Parathyroid adenoma (tissue), 2 donors: ENCODE data around the gene SDK2.

Experiments
- H2AFZ ChIP-seq: fragments of 300-600 bp; sonication (generic); one replicate; pipeline ENCODE4 v1.7.0; 2017; ENCODE audit warnings: antibody characterized with exemption, mild to moderate bottlenecking
- H3K27ac ChIP-seq: fragments of 300-600 bp; sonication (generic); one replicate; pipeline ENCODE4 v1.7.0; 2017
- H3K27me3 ChIP-seq: fragments of 300-600 bp; sonication (generic); one replicate; pipeline ENCODE4 v1.7.0; 2017; ENCODE audit warnings: low read length; ENCODE audit not compliant: control insufficient read depth, insufficient read depth
- H3K36me3 ChIP-seq: fragments of 300-600 bp; sonication (generic); one replicate; pipeline ENCODE4 v1.7.0; 2017; ENCODE audit warnings: low read length; ENCODE audit not compliant: control insufficient read depth, insufficient read depth
- H3K4me1 ChIP-seq: fragments of 300-600 bp; sonication (generic); one replicate; pipeline ENCODE4 v1.7.0; 2017; ENCODE audit warnings: control low read depth
- H3K4me2 ChIP-seq: fragments of 300-600 bp; sonication (generic); one replicate; pipeline ENCODE4 v1.7.0; 2017; ENCODE audit warnings: low read length
- H3K4me3 ChIP-seq: fragments of 300-600 bp; sonication (generic); one replicate; pipeline ENCODE4 v1.7.0; 2017; ENCODE audit warnings: low read depth, low read length
- H3K79me2 ChIP-seq: fragments of 300-600 bp; sonication (generic); one replicate; pipeline ENCODE4 v1.7.0; 2017; ENCODE audit warnings: control low read depth
- H3K9ac ChIP-seq: fragments of 300-600 bp; sonication (generic); one replicate; pipeline ENCODE4 v1.7.0; 2017; ENCODE audit warnings: mild to moderate bottlenecking
- H3K9me3 ChIP-seq: fragments of 300-600 bp; sonication (generic); one replicate; pipeline ENCODE4 v1.7.0; 2017; ENCODE audit warnings: low read length; ENCODE audit not compliant: control insufficient read depth
- TF ChIP-seq, protein P1 (sequence below): fragments of 300-600 bp; sonication (generic); IDR thresholded peaks from one replicate; pipeline ENCODE4 v1.7.0; 2017; ENCODE audit warnings: antibody characterized with exemption, mild to moderate bottlenecking
- donor health status: primary hyperparathyroidism.

The SDK2 gene

DNA sequence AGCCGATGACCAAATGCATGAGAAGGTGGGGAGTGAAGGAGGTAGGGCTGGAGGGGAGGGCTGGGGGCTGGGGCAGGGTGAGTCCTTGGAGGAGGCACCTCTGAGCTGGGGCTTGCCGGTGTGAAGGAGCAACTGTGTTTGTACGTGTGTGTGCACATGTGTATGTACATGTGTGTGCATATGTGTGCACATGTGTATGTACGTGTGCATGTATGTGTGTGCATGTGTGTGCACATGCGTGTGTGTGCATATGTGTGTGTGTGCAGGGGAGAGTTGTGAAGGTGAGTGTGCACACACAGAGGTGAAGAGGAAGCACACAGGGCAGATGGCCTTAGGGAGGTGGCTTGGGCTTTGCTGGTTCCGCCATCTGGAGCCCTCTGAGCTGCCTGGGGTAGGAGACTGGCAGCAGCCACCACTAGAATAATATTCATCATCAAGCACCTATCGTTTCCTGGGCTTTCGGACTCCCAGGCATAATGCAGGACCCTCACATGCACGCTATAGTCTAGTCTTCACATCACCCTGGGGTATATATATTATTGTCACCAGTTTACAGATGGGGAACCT, 211.5 kb downstream of the SDK2 start:
- H3K27ac ChIP-seq, result no peak overlapping the region
- no peak overlapping the region for H3K9ac ChIP-seq
- no peaks in the 10 kb centered on the region for H3K27me3 ChIP-seq
- no peak overlapping the region for H3K4me3 ChIP-seq
- H3K4me2 ChIP-seq, result no peak overlapping the region
- H3K4me1 ChIP-seq, result no peaks in the 10 kb centered on the region
- no peaks in the 10 kb centered on the region for H3K9me3 ChIP-seq
- H3K79me2 ChIP-seq, result no peaks in the 10 kb centered on the region
- H3K36me3 ChIP-seq, result no peaks in the 10 kb centered on the region
- no peak overlapping the region for H2AFZ ChIP-seq
- TF ChIP-seq, protein P1, sequence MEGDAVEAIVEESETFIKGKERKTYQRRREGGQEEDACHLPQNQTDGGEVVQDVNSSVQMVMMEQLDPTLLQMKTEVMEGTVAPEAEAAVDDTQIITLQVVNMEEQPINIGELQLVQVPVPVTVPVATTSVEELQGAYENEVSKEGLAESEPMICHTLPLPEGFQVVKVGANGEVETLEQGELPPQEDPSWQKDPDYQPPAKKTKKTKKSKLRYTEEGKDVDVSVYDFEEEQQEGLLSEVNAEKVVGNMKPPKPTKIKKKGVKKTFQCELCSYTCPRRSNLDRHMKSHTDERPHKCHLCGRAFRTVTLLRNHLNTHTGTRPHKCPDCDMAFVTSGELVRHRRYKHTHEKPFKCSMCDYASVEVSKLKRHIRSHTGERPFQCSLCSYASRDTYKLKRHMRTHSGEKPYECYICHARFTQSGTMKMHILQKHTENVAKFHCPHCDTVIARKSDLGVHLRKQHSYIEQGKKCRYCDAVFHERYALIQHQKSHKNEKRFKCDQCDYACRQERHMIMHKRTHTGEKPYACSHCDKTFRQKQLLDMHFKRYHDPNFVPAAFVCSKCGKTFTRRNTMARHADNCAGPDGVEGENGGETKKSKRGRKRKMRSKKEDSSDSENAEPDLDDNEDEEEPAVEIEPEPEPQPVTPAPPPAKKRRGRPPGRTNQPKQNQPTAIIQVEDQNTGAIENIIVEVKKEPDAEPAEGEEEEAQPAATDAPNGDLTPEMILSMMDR, result no peak

DNA sequence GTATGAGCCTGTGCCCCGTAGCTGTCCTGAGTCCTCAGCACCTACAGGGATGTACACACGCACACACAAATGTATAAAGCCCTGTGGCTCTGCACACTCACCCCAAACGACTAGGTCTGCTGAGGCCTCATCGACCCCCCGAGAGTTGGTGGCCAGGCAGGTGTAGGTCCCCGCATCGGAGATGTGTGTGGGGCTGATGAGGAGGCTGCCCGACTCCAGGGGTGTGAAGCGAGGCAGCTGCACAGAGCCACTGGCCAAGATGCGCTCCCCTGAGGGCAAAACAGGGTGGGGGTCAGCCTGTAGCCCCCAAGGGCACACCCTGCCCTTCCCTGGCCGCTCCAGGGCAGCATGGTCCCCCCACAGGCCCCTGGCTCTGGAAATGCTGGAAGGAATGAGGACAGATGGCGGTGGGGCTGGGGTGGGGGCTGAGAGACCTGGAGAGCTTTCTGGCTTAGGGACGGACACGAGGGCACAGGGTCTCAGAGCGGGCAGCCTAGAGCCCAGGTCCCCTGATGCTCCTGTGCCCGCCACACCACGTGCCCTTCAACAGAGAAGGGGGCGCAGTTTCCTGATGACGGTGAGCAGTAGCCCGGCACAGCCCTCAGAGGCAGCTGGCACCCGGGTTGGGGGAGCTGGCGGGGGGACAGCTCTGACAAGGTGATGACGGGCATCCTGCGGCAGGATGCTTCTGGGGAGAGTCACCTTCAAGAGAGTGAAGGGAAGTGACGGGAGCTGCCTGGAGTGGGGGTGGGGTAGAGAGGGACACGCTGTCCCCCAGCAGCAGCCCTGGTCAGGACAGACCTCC, 212.6 kb downstream of the SDK2 start:
- Histone ChIP-seq H3K4me3 (no peak overlapping the region), H3K27me3 (no peaks in the 10 kb centered on the region), H3K79me2 (no peaks in the 10 kb centered on the region), H3K9ac (no peak overlapping the region), H3K36me3 (no peaks in the 10 kb centered on the region), H3K27ac (no peak overlapping the region), H3K4me1 (no peaks in the 10 kb centered on the region), H2AFZ (no peak overlapping the region), H3K4me2 (no peak overlapping the region), H3K9me3 (no peaks in the 10 kb centered on the region)
- TF ChIP-seq, protein P1, result no peak

DNA sequence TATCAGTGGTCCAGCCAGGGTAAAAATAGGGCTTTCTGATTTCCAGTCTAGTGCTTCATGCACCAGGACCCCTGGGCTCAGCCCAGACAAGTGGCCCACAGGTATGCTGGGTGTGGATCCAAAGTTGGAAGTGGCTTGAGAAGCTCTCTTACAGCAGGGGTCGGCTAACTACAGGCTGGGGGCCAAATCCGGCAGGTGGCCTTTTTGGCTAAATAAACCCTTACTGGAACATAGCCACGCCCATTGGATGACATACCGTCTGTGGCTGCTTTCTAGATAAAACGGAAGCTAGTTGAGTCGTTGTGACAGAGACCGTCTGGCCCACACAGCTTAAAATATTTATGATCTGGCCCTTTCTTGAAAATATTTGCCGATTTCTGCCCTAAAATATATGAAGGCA, 213.4 kb downstream of the SDK2 start:
- Histone ChIP-seq H3K27ac (no peak overlapping the region), H3K9me3 (no peaks in the 10 kb centered on the region), H3K9ac (no peak overlapping the region), H3K4me2 (no peak overlapping the region), H3K36me3 (no peaks in the 10 kb centered on the region), H3K4me3 (no peak overlapping the region), H3K79me2 (no peaks in the 10 kb centered on the region), H3K27me3 (no peaks in the 10 kb centered on the region), H2AFZ (no peak overlapping the region), H3K4me1 (no peaks in the 10 kb centered on the region)
- TF ChIP-seq, protein P1, result no peak

- no peak overlapping the region for H3K4me2 ChIP-seq
- no peak overlapping the region for H3K27ac ChIP-seq
- H3K4me3 ChIP-seq, result no peak overlapping the region
- no peaks in the 10 kb centered on the region for H3K27me3 ChIP-seq
- no peaks in the 10 kb centered on the region for H3K9me3 ChIP-seq
- no peak overlapping the region for H3K9ac ChIP-seq
- H2AFZ ChIP-seq, result no peak overlapping the region
- TF ChIP-seq, protein P1, result no peak
- no peaks in the 10 kb centered on the region for H3K4me1 ChIP-seq
- H3K79me2 ChIP-seq, result no peaks in the 10 kb centered on the region
- no peaks in the 10 kb centered on the region for H3K36me3 ChIP-seq
These were observed 214.0 kb downstream of the SDK2 start for GRCh38 chr17:73430165-73430680.
